Neural progenitor cell (in vitro differentiated cells): ENCODE data around the gene ZNF385D. TPM values are rescaled to one million over a fixed set of nuclear protein-coding genes. Genes with fewer than 3 reads are reported as not detected.

Experiments used
- DNase-seq: peaks from one replicate; pipeline ENCODE4 v3.0.0-alpha.2; 2016; ENCODE audit warnings: low spot score
- H2AFZ ChIP-seq: fragments of 200-600 bp; sonication (generic); replicated peaks from 2 replicates; pipeline ENCODE4 v1.6.1; 2016; ENCODE audit warnings: antibody characterized with exemption
- H3F3A ChIP-seq: fragments of 200-600 bp; sonication (generic); 2 replicates; pipeline ENCODE4 v1.6.1; 2016; ENCODE audit warnings: antibody characterized with exemption, low read depth
- H3K27ac ChIP-seq: fragments of 200-600 bp; sonication (generic); 2 replicates; pipeline ENCODE4 v1.5.1; 2016; ENCODE audit warnings: mild to moderate bottlenecking
- H3K27me3 ChIP-seq: fragments of 200-600 bp; sonication (generic); 2 replicates; pipeline ENCODE4 v1.6.1; 2016; ENCODE audit warnings: mild to moderate bottlenecking, moderate library complexity
- H3K36me3 ChIP-seq: fragments of 200-600 bp; sonication (generic); 2 replicates; pipeline ENCODE4 v1.5.1; 2016
- H3K4me1 ChIP-seq: fragments of 200-600 bp; sonication (generic); 2 replicates; pipeline ENCODE4 v1.6.1; 2016; ENCODE audit warnings: mixed run types
- H3K4me2 ChIP-seq: fragments of 200-600 bp; sonication (generic); 2 replicates; pipeline ENCODE4 v1.6.1; 2016
- H3K4me3 ChIP-seq: fragments of 200-600 bp; sonication (generic); 2 replicates; pipeline ENCODE4 v1.5.1; 2016
- H3K79me2 ChIP-seq: fragments of 200-600 bp; sonication (generic); 2 replicates; pipeline ENCODE4 v1.6.1; 2016; ENCODE audit warnings: low read depth
- H3K9ac ChIP-seq: fragments of 200-600 bp; sonication (generic); 2 replicates; pipeline ENCODE4 v1.6.1; 2016
- H3K9me3 ChIP-seq: fragments of 200-600 bp; sonication (generic); 2 replicates; pipeline ENCODE4 v1.5.1; 2016; ENCODE audit warnings: low read depth
- H4K20me1 ChIP-seq: fragments of 200-600 bp; sonication (generic); 2 replicates; pipeline ENCODE4 v1.6.1; 2016; ENCODE audit warnings: low read depth
- H3K27ac Mint-ChIP-seq: 3 replicates; pipeline ENCODE4 v1.8.0; 2021; ENCODE audit warnings: mixed read lengths
- H3K27me3 Mint-ChIP-seq: 2 replicates; pipeline ENCODE4 v1.8.0; 2022; ENCODE audit warnings: low read depth, mild to moderate bottlenecking, inconsistent platforms, moderate library complexity, mixed read lengths; ENCODE audit not compliant: insufficient read depth
- H3K36me3 Mint-ChIP-seq: 3 replicates; pipeline ENCODE4 v1.8.0; 2021; ENCODE audit warnings: mixed read lengths
- H3K4me1 Mint-ChIP-seq: 3 replicates; pipeline ENCODE4 v1.8.0; 2021; ENCODE audit warnings: mixed read lengths
- H3K4me3 Mint-ChIP-seq: 3 replicates; pipeline ENCODE4 v1.8.0; 2021; ENCODE audit warnings: mild to moderate bottlenecking, moderate library complexity, mixed read lengths
- H3K9me3 Mint-ChIP-seq: 3 replicates; pipeline ENCODE4 v1.8.0; 2020; ENCODE audit warnings: mixed read lengths
- EZH2 ChIP-seq: fragments of 200-600 bp; sonication (generic); IDR thresholded peaks from 2 replicates; pipeline ENCODE4 v1.6.1; 2017; ENCODE audit warnings: antibody characterized with exemption, mild to moderate bottlenecking, moderate library complexity
- EZH2phosphoT487 ChIP-seq: fragments of 200-600 bp; sonication (generic); IDR thresholded peaks from 2 replicates; pipeline ENCODE4 v1.6.1; 2017; ENCODE audit warnings: antibody characterized with exemption
- total RNA-seq: library from RNA; depleted of rRNA; stranded (reverse); fragments of >200 nt; gene quantifications from 2 replicates; pipeline ENCODE4 v1.2.3, GENCODE V29; 2015; ENCODE audit warnings: low replicate concordance
- TF ChIP-seq, protein P1 (sequence below): fragments of 200-600 bp; sonication (generic); IDR thresholded peaks from 2 replicates; pipeline ENCODE4 v1.5.1; 2017; ENCODE audit warnings: antibody characterized with exemption, mild to moderate bottlenecking

ZNF385D gene
- total RNA-seq, 1 donor from 2014 or later = 4.4 TPM

DNA sequence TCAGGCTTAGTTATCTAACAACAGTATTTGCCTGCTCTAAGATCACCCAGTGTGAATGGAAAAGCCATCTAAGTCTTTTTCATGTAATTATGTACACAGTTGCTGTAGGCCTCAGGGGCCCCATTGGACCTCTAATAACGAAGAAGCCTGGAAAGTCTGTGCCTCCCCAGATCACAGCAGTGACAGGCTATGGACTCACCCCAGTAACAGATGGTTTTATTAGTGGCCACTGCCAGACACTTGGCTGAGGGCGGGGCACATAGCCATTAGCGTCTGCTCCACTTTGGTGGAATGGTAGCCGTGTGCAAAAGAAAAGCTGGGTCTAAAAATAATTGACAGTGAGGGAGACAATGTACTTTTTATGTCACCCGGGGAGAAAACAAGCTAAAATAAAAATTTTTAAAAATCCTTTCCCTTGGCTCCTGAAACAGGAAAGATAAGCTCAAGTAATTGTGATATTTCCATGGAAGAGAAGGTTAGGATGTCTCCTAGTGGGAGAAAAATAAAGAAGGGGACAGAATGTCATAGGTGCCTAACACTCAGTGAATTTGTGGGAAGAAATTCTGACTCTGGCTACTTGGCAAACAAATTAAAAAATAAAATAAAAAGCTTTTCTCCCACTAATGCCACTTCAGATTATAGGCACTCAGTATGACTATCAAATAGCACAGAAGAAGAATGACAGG lies 44.3 kb upstream of the ZNF385D start:
- H4K20me1 ChIP-seq = no peaks in the 10 kb centered on the region
- peaks cover 12% of the 10 kb centered on the region for H3K9me3 ChIP-seq
- H3K27ac Mint-ChIP-seq = no peak overlapping the region
- no peaks in the 10 kb centered on the region for H3K36me3 ChIP-seq
- no peaks in the 10 kb centered on the region for H3K27me3 ChIP-seq
- no peak overlapping the region for H3K4me3 Mint-ChIP-seq
- peaks cover 9% of the 10 kb centered on the region for H3K9me3 Mint-ChIP-seq
- H3K27me3 Mint-ChIP-seq = no peaks in the 10 kb centered on the region
- no peaks in the 10 kb centered on the region for H3F3A ChIP-seq
- H2AFZ ChIP-seq = no peak overlapping the region
- H3K4me3 ChIP-seq = no peak overlapping the region
- no peaks in the 10 kb centered on the region for H3K4me1 ChIP-seq
- DNase-seq = no peak
- H3K4me2 ChIP-seq = no peak overlapping the region
- TF ChIP-seq EZH2phosphoT487 (no peak), EZH2 (no peak)
- TF ChIP-seq, protein P1, sequence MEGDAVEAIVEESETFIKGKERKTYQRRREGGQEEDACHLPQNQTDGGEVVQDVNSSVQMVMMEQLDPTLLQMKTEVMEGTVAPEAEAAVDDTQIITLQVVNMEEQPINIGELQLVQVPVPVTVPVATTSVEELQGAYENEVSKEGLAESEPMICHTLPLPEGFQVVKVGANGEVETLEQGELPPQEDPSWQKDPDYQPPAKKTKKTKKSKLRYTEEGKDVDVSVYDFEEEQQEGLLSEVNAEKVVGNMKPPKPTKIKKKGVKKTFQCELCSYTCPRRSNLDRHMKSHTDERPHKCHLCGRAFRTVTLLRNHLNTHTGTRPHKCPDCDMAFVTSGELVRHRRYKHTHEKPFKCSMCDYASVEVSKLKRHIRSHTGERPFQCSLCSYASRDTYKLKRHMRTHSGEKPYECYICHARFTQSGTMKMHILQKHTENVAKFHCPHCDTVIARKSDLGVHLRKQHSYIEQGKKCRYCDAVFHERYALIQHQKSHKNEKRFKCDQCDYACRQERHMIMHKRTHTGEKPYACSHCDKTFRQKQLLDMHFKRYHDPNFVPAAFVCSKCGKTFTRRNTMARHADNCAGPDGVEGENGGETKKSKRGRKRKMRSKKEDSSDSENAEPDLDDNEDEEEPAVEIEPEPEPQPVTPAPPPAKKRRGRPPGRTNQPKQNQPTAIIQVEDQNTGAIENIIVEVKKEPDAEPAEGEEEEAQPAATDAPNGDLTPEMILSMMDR = no peak
- no peaks in the 10 kb centered on the region for H3K36me3 Mint-ChIP-seq
- no peak overlapping the region for H3K27ac ChIP-seq
- no peaks in the 10 kb centered on the region for H3K4me1 Mint-ChIP-seq
- H3K9ac ChIP-seq = no peak overlapping the region
- H3K79me2 ChIP-seq = no peaks in the 10 kb centered on the region

DNA sequence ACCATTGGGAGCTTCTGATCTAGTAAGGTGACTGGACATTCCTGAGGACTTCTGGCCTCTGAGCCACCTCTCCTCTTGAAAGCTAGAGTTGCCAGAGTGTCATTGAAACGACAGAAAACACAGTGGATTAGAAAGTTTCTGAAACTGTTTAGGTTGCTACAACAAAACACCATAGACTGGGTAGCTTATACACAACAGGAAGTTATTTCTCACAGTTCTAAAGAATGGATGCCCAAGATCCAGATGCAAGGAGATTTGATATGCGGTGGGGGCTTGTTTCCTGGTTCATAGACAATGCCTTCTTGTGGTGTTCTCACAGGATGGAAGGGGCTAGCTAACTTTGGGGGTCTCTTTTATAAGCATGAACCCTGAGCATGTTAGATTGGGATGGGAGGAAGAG lies 43.3 kb upstream of the ZNF385D start:
- DNase-seq = no peak
- H2AFZ ChIP-seq = no peak overlapping the region
- no peak overlapping the region for H3K27ac Mint-ChIP-seq
- no peak overlapping the region for H3K9ac ChIP-seq
- no peaks in the 10 kb centered on the region for H3K79me2 ChIP-seq
- no peaks in the 10 kb centered on the region for H3K4me1 ChIP-seq
- H3F3A ChIP-seq = no peaks in the 10 kb centered on the region
- no peak overlapping the region for H3K4me3 Mint-ChIP-seq
- peaks cover 2% of the 10 kb centered on the region for H3K9me3 ChIP-seq
- H3K36me3 Mint-ChIP-seq = no peaks in the 10 kb centered on the region
- no peak overlapping the region for H3K4me2 ChIP-seq
- H3K4me1 Mint-ChIP-seq = no peaks in the 10 kb centered on the region
- H4K20me1 ChIP-seq = no peaks in the 10 kb centered on the region
- H3K36me3 ChIP-seq = no peaks in the 10 kb centered on the region
- TF ChIP-seq EZH2phosphoT487 (no peak), EZH2 (no peak)
- TF ChIP-seq, protein P1 = no peak
- H3K27ac ChIP-seq = no peak overlapping the region
- no peaks in the 10 kb centered on the region for H3K27me3 Mint-ChIP-seq
- no peak overlapping the region for H3K4me3 ChIP-seq
- H3K27me3 ChIP-seq = no peaks in the 10 kb centered on the region
- peaks cover 2% of the 10 kb centered on the region for H3K9me3 Mint-ChIP-seq

DNA sequence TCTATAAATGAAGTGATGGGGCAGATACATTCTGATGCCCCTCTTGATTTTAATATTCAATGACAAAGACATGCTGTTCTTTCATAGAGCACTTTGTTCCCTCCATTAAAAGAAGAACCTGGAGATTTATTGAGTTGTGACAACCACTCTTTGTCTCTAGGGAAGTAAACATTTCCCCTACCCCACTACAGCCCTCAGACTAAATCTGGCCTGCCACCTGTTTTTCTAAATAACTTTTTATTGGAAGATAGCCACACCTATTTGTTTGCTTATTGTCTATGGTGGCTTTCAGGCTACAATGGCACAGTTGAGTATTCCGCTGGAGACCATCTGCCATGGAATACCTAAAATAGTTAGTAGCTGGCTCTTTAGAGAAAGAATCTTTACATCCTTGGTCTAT lies 41.2 kb upstream of the ZNF385D start:
- Histone ChIP-seq H3K9me3 (no peaks in the 10 kb centered on the region), H3K9ac (no peak overlapping the region), H3F3A (no peaks in the 10 kb centered on the region), H3K27ac (no peak overlapping the region), H4K20me1 (no peaks in the 10 kb centered on the region), H3K4me1 (no peaks in the 10 kb centered on the region), H3K27me3 (no peaks in the 10 kb centered on the region), H3K79me2 (no peaks in the 10 kb centered on the region), H3K36me3 (no peaks in the 10 kb centered on the region), H3K4me2 (no peak overlapping the region), H3K4me3 (no peak overlapping the region), H2AFZ (no peak overlapping the region)
- no peak for DNase-seq
- TF ChIP-seq EZH2phosphoT487 (no peak), EZH2 (no peak)
- TF ChIP-seq, protein P1 = no peak
- Mint-ChIP-seq H3K9me3 (no peaks in the 10 kb centered on the region), H3K27ac (no peak overlapping the region), H3K36me3 (no peaks in the 10 kb centered on the region), H3K4me1 (no peaks in the 10 kb centered on the region), H3K4me3 (no peak overlapping the region), H3K27me3 (no peaks in the 10 kb centered on the region)
